H9 (cell line): ENCODE measurements around the gene BRMS1. TPM values are rescaled to one million over a fixed set of nuclear protein-coding genes. Genes with fewer than 3 reads are reported as not detected.

Source experiments
- DNase-seq: peaks from one replicate; pipeline ENCODE4 v3.0.0-alpha.2; 2017
- H2AFZ ChIP-seq: one replicate; pipeline ENCODE4 v1.6.1; 2013; ENCODE audit warnings: mild to moderate bottlenecking, low read length, control low read depth, moderate library complexity
- H2AK5ac ChIP-seq: 2 replicates; pipeline ENCODE4 v1.6.1; 2013; ENCODE audit warnings: low read length, control low read depth, mixed read lengths; ENCODE audit not compliant: insufficient read length
- H2BK120ac ChIP-seq: one replicate; pipeline ENCODE4 v1.6.1; 2013; ENCODE audit warnings: low read depth, mild to moderate bottlenecking, low read length, control low read depth, inconsistent platforms; ENCODE audit not compliant: poor library complexity, severe bottlenecking
- H2BK12ac ChIP-seq: 2 replicates; pipeline ENCODE4 v1.6.1; 2013; ENCODE audit warnings: low read length, control low read depth, mixed read lengths, low read depth; ENCODE audit not compliant: insufficient read length
- H2BK15ac ChIP-seq: 2 replicates; pipeline ENCODE4 v1.6.1; 2013; ENCODE audit warnings: low read depth, low read length, control low read depth
- H2BK20ac ChIP-seq: one replicate; pipeline ENCODE4 v1.6.1; 2013; ENCODE audit warnings: low read depth, mild to moderate bottlenecking, low read length, control low read depth, inconsistent platforms; ENCODE audit not compliant: poor library complexity, severe bottlenecking
- H2BK5ac ChIP-seq: 2 replicates; pipeline ENCODE4 v1.6.1; 2013; ENCODE audit warnings: low read length, control low read depth, mixed read lengths; ENCODE audit not compliant: insufficient read length
- H3K14ac ChIP-seq: 2 replicates; pipeline ENCODE4 v1.6.1; 2013; ENCODE audit warnings: low read length, control low read depth; ENCODE audit not compliant: insufficient read depth
- H3K18ac ChIP-seq: 2 replicates; pipeline ENCODE4 v1.6.1; 2013; ENCODE audit warnings: low read depth, mild to moderate bottlenecking, mixed read lengths, low read length, control low read depth; ENCODE audit not compliant: insufficient read length
- H3K23ac ChIP-seq: 2 replicates; pipeline ENCODE4 v1.6.1; 2013; ENCODE audit warnings: low read length, control low read depth, mixed read lengths, low read depth; ENCODE audit not compliant: insufficient read length
- H3K23me2 ChIP-seq: 2 replicates; pipeline ENCODE4 v1.6.1; 2013; ENCODE audit warnings: low read depth, mild to moderate bottlenecking, mixed read lengths, low read length, control low read depth; ENCODE audit not compliant: insufficient read length, poor library complexity, severe bottlenecking
- H3K27ac ChIP-seq: 2 replicates; pipeline ENCODE4 v1.5.1; 2013; ENCODE audit warnings: low read length, control low read depth, mixed read lengths, low read depth; ENCODE audit not compliant: insufficient read length
- H3K27me3 ChIP-seq: 2 replicates; pipeline ENCODE4 v1.6.1; 2013; ENCODE audit warnings: low read length, control low read depth, inconsistent platforms; ENCODE audit not compliant: insufficient read depth
- H3K4ac ChIP-seq: 2 replicates; pipeline ENCODE4 v1.6.1; 2013; ENCODE audit warnings: low read depth, mild to moderate bottlenecking, control low read depth, inconsistent platforms, low read length, moderate library complexity
- H3K4me1 ChIP-seq: 2 replicates; pipeline ENCODE4 v1.6.1; 2013; ENCODE audit warnings: low read length, control low read depth, inconsistent platforms; ENCODE audit not compliant: insufficient read depth
- H3K4me2 ChIP-seq: 2 replicates; pipeline ENCODE4 v1.6.1; 2013; ENCODE audit warnings: low read length, control low read depth, mixed read lengths; ENCODE audit not compliant: insufficient read length, insufficient read depth
- H3K56ac ChIP-seq: 2 replicates; pipeline ENCODE4 v1.6.1; 2013; ENCODE audit warnings: low read depth, mild to moderate bottlenecking, mixed read lengths, low read length, control low read depth; ENCODE audit not compliant: insufficient read length
- H3K79me1 ChIP-seq: 2 replicates; pipeline ENCODE4 v1.6.1; 2013; ENCODE audit warnings: low read depth, mild to moderate bottlenecking, moderate library complexity, low read length, control low read depth, inconsistent platforms; ENCODE audit not compliant: insufficient read depth, poor library complexity, severe bottlenecking
- H3K79me2 ChIP-seq: 2 replicates; pipeline ENCODE4 v1.6.1; 2013; ENCODE audit warnings: low read length, control low read depth, inconsistent platforms; ENCODE audit not compliant: insufficient read depth
- H3K9ac ChIP-seq: 2 replicates; pipeline ENCODE4 v1.6.1; 2013; ENCODE audit warnings: low read length, control low read depth, mixed read lengths; ENCODE audit not compliant: insufficient read length; ENCODE audit errors: extremely low read depth
- H3K9me3 ChIP-seq: one replicate; pipeline ENCODE4 v1.6.1; 2013; ENCODE audit warnings: low read depth, low read length, inconsistent platforms; ENCODE audit not compliant: control insufficient read depth
- H3T11ph ChIP-seq: one replicate; pipeline ENCODE4 v1.6.1; 2013; ENCODE audit warnings: mild to moderate bottlenecking, low read length, control low read depth, inconsistent platforms
- H4K20me1 ChIP-seq: one replicate; pipeline ENCODE4 v1.6.1; 2013; ENCODE audit not compliant: control insufficient read depth, insufficient read length, insufficient read depth
- H4K5ac ChIP-seq: 2 replicates; pipeline ENCODE4 v1.6.1; 2013; ENCODE audit warnings: low read depth, mild to moderate bottlenecking, mixed read lengths, low read length, control low read depth; ENCODE audit not compliant: insufficient read length
- H4K8ac ChIP-seq: replicated peaks from 2 replicates; pipeline ENCODE4 v1.6.1; 2013; ENCODE audit warnings: low read length, control low read depth, mixed read lengths, low read depth; ENCODE audit not compliant: insufficient read length
- H4K91ac ChIP-seq: 2 replicates; pipeline ENCODE4 v1.6.1; 2013; ENCODE audit warnings: low read depth, mild to moderate bottlenecking, moderate library complexity, mixed read lengths, low read length, control low read depth; ENCODE audit not compliant: insufficient read length
- H3K27ac Mint-ChIP-seq, 3 experiments: 2 replicates in 2 of 3; 3 replicates in 1 of 3; pipeline ENCODE4 v1.8.0; 2020 to 2021; ENCODE audit warnings: mixed read lengths in 3 of 3, mild to moderate bottlenecking in 1 of 3, moderate library complexity in 1 of 3
- H3K27me3 Mint-ChIP-seq: 2 replicates; pipeline ENCODE4 v1.8.0; 2021; ENCODE audit warnings: low read depth, mild to moderate bottlenecking, moderate library complexity, mixed read lengths
- H3K36me3 Mint-ChIP-seq, 3 experiments: 2 replicates in 2 of 3; 3 replicates in 1 of 3; pipeline ENCODE4 v1.8.0; 2020 to 2021; ENCODE audit warnings: low read depth in 3 of 3, mixed read lengths in 3 of 3; ENCODE audit not compliant: insufficient read depth in 1 of 3
- H3K4me1 Mint-ChIP-seq, 2 experiments: 2 replicates each; pipeline ENCODE4 v1.8.0; 2020; ENCODE audit warnings: mixed read lengths in 2 of 2
- H3K4me3 Mint-ChIP-seq, 2 experiments: 2 replicates in 1 of 2; 3 replicates in 1 of 2; pipeline ENCODE4 v1.8.0; 2020 to 2021; ENCODE audit warnings: mild to moderate bottlenecking in 2 of 2, mixed read lengths in 2 of 2, moderate library complexity in 1 of 2
- H3K9me3 Mint-ChIP-seq, 2 experiments: 2 replicates in 1 of 2; 3 replicates in 1 of 2; pipeline ENCODE4 v1.8.0; 2020; ENCODE audit warnings: mild to moderate bottlenecking in 2 of 2, mixed read lengths in 2 of 2, moderate library complexity in 1 of 2
- CTCF ChIP-seq: fragments of 200-600 bp; sonication (generic); conservative IDR thresholded peaks from 3 replicates; pipeline ENCODE4 v1.8.0; 2021; ENCODE audit warnings: antibody characterized with exemption, mild to moderate bottlenecking
- WGBS: extraction: QIAGEN DNeasy Blood & Tissue Kit; methylation state at CpG from one replicate; pipeline ENCODE4 v1.1.7; 2013; ENCODE audit warnings: missing lambda C conversion rate, low lambda C conversion rate, mixed read lengths; ENCODE audit not compliant: insufficient read length; ENCODE audit errors: extremely low coverage; 5-methylcytosine and 5-hydroxymethylcytosine counted together
- total RNA-seq: library from RNA; stranded (reverse); gene quantifications from 2 replicates; pipeline ENCODE4 v1.2.1, GENCODE V29; 2021

Gene BRMS1
- total RNA-seq, 1 experiment from 2014 or later: 50.1 TPM

GRCh38 chr11:66361502-66361941 is 16.6 kb upstream of the BRMS1 start:
- no peaks in the 10 kb centered on the region for H3K27me3 ChIP-seq
- no peak overlapping the region for H3K4me2 ChIP-seq
- H3K18ac ChIP-seq: no peak overlapping the region
- peaks cover 7 to 8% of the 10 kb centered on the region in 2 experiments for H3K4me1 Mint-ChIP-seq
- H4K91ac ChIP-seq: no peak overlapping the region
- H3K27ac ChIP-seq: no peak overlapping the region
- H2BK12ac ChIP-seq: no peak overlapping the region
- no peaks in the 10 kb centered on the region for H3K27me3 Mint-ChIP-seq
- H3K14ac ChIP-seq: no peak overlapping the region
- no peak overlapping the region for H3K23ac ChIP-seq
- H3K27ac Mint-ChIP-seq: peak overlapping the region in 2 of 3 experiments; percentile 34 to 39; a peak in 2 of 7 replicates
- H3K9ac ChIP-seq: no peak overlapping the region
- no peaks in the 10 kb centered on the region for H3K79me1 ChIP-seq
- H3T11ph ChIP-seq: no peak overlapping the region
- no peak overlapping the region for H2BK20ac ChIP-seq
- H2AFZ ChIP-seq: no peak overlapping the region
- H2BK120ac ChIP-seq: no peak overlapping the region
- H4K5ac ChIP-seq: no peak overlapping the region
- no peak overlapping the region for H2BK15ac ChIP-seq
- no peaks in the 10 kb centered on the region for H3K79me2 ChIP-seq
- H3K36me3 Mint-ChIP-seq: peaks cover 16 to 52% (median 35%) of the 10 kb centered on the region in 3 experiments; a peak in 6 of 7 replicates
- H3K9me3 ChIP-seq: no peaks in the 10 kb centered on the region
- H3K23me2 ChIP-seq: no peaks in the 10 kb centered on the region
- H3K4me1 ChIP-seq: peaks cover 4% of the 10 kb centered on the region; the same call in 1 of the 2 replicates
- H3K4ac ChIP-seq: no peak overlapping the region
- H3K9me3 Mint-ChIP-seq: no peaks in the 10 kb centered on the region
- H2BK5ac ChIP-seq: no peak overlapping the region
- no peak overlapping the region for H2AK5ac ChIP-seq
- TF ChIP-seq CTCF: no peak
- H3K4me3 Mint-ChIP-seq: no peak overlapping the region
- no peak for DNase-seq
- H4K20me1 ChIP-seq: no peaks in the 10 kb centered on the region
- no peak overlapping the region for H3K56ac ChIP-seq
- WGBS: no CpG with 5 or more reads among the region's 6 CpGs
- no peak overlapping the region for H4K8ac ChIP-seq
